NCI-H748 (cell line): ENCODE results near the gene LRRC8C.
A peak's percentile ranks its signal among the peaks of the same experiment; 100 is the strongest.

ENCODE experiments used
- DNase-seq: peaks from one replicate; lab custom pipeline; 2025; ENCODE audit not compliant: unreplicated experiment; lab: John Stamatoyannopoulos, UW

LRRC8C gene

DNA sequence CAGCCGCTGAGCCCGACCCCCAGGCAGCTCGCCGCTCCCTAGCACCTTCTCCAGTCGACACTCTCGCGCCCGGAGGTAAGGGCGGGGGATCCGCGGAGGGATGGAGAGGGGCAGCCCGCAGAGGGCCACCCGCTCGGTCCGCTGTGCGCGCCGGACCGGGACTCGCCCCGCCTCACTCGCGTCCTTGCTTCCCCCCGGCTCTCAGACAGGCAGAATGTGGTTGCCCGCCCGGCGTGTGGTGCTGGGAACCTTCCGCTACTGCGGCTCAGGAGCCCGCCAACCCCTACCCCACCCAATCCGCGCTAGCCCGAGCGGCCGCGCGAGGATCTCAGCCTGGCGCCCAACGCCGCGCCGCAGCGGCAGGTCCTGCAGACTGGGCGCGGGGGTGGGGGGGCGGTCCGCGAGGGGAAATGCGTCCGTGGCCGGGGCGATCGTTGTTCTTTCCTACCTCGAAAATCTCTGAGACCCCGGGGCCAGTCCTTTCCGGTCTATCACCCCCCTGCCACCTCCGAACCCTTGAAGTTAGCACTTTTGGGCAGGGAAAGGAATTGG, 404 bp downstream of the LRRC8C start:
- DNase-seq, result peak; percentile 77

DNA sequence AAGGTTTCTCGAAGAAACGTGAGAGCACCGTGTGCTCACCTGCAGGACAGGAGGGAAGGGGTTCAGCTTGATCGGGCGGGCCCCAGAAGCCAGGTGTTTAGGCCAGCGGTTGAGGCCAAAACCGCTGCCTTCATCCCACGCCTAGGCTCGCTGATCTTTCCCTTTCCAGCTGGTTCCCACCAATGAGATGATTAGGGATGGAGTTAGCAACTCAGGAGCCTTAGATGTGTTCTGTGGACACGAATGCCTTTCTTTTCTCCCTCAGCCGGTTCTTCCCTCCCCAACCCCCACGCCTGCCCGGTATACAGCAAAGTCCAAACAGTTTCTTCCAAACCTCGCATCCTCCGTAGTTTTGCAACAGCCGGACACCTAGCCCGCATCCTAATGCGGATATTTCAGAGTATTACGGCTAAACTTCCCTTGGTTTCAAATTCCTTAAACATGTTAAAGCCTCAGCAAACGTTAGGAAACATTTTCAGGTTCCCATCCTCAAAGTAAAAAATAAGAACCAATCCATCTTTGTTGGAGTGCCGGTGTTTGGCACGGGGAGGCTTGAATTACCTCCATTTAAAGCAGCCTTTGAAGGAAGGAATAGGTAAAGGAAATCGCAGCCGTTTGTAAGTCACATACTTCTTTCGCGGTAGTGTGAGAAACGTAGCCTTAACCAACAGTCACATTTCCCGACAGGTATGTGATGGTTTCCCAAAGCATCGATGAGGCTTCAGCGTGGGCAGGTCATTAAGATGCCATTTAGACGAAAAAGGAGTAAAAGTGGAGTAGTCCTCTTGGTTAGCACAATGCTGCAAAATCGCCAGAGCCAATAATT, 1.1 kb downstream of the LRRC8C start:
- DNase-seq, result peak; percentile 45

DNA sequence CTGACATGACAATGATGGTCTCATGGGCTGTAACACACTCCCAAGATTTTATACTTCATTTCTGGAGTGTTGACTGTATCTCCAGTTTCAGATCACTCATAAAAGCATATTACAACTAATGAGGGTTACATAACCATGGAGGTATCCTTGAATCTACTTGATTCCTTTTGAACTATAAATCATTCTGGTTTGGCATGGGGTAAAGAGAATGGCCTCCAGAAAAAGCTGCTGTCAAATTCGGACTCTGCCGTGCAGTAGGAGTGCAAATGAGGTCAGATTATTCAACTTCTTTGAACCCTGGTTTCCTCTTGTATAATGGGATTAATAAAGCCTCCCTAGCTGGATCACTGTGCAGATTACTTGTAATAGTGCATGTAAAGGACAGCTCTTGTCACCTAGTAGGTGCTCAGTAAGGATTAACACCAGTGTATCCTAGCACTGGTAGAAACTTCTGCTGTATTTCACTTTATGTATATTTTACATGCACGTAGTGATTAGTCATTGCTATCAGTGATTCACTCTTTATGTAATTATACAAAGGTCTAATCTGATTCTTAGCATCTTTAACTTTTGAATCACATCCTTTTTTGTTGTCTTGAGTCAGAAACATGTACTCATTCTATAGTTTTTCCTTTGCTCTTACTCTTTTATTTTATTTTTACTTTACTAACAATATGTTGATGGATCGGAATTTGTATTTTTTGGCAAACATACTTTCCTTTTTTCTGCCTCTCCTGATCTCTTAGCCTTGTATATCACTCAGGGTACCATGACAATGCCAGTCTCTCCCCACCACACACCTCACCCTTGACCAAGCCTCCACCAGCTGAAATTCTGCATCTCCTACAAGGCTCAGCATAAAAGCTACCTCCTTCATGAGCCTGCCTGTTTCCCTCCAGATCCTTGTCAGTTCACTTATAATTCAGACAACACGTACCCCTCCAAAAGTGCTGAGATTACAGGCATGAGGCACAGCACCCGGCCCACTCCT, 3.2 kb downstream of the LRRC8C start:
- DNase-seq, result no peak

DNA sequence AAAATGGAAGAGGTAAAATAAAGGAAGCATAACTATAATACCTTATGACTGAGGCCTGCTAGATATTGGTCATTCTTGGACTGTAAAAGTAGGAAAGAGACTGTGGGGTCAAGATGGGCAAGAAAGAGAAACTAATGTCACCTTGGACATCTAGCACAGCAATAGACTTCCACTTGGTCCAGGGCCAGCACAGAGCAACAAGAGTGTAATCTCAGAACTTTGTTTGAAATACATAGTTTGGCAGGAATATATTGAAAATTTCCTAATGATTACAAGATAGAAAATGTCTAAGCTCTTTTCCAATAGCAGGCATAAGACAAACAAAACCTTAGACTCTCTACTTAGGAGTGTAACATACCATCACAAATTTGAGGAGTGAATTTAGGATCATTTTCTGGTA, 4.6 kb downstream of the LRRC8C start:
- no peak for DNase-seq

DNA sequence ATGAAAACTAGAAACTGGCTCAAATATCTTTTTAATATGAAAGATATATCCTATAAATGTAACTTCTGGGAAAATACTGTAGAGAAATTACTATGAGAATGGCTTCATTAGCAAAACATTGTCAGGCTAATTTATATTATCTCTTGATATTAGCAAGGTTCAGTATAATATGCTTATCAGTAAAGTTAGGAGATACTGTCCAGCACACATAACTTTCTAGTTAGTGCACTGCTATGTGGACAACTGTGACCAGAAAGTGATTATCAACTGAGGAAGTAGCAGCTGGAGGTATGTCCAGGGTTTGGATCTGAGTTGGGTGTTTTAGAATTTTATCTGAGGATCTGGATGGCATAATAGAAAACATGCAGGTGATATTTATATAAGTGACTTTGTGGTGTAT, 7.5 kb downstream of the LRRC8C start:
- no peak for DNase-seq

DNA sequence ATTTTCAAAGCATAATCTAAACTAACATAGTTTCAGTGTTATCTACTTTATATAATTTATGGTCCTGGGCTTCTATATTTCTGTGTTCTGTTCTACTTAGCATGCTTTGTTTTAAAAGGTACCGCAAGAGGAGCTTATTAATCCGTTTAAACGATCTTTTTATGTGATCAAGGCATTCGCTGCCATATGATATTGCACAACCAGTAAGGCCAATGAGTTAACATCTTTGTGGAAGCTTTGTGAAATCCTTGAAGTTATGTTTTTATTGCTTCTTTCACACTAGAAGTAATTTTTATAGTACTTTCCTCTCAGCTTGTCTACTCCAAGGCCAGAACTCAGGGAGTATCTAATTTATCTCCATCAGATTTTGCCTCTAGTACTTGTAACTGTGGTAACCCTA, 8.9 kb downstream of the LRRC8C start:
- DNase-seq, result no peak

DNA sequence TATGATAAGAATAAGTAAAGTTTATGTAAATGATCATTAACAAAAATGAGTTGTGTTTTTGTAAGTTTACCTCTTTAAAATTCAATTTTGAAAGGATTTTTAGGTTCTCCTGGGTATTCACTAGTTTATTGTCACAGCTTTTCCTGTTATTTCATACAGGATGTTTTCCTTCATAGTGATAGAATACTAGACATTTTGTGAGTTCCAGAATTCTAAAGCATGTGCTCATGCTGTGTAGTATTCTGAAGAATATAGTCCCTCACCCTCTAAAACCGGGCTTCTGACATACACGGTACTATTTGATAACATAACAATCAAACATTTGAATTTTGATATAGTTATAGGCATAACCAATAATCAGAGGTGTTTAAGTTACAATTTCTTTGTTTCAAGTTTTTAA, 10.7 kb downstream of the LRRC8C start:
- DNase-seq, result no peak

DNA sequence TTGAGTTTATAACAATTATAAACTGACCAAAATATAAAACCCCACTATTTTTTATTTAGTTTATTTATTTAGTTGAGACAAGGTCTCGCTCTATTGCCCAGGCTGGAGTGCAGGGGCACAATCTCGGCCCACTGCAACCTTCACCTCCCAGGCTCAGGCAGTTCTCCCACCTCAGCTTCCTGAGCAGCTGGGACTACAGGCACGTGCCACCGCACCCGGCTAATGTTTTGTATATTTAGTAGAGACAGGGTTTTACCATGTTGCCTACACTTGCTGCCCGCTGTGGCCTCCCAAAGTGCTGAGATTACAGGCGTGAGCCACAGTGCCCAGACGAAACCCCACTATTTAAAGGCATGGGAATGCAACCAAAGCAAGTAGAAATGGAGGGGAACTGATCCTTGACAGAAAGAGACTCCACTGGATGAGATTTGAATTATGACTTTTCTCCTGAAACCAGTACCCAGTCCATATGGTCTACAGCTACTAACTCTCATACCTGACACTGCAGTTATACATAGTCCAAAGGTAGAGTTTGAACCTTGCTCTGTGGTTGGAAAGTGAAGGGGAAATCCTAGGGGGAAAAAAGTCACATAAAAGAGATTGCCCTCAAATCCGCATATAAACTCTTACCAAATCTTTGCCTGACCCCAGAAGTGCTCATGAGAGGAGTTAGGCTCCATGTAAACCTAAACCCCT, 11.3 kb downstream of the LRRC8C start:
- DNase-seq, result no peak

DNA sequence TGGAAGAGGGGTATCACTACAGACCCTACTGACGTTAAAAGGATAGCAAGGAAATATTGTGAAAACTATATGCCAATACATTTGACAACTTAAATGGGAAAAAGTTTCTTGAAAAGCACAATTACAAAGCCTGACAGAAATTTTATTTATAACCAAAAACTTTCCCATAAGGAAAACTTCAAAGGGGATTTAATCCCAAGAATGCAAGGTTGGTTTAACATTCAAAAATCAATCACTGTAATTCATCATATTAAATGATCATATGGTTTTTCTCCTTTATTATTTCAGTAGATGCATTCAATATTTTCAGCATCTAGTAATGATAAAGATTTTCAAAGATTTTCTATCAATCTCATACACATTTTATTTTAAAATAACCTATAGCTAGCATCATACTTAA, 13.3 kb downstream of the LRRC8C start:
- no peak for DNase-seq

DNA sequence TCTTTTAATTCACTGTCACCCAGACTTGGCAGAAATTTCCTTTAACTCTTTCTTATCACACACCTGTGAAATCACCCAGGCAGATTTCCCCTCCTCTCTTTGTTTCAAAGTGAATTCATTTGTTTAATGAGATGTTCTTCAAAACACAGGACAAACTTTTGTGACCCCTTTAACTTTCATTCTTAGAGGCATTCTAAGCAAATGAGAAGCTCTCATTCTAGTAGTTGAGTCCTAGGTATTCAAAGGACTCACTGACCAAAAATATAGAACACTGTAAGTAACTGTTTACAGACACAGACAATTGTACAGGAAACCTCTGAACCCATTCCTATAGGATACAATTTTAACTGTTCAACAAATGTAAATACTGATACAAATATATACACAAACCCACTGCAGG, 16.9 kb downstream of the LRRC8C start:
- no peak for DNase-seq

DNA sequence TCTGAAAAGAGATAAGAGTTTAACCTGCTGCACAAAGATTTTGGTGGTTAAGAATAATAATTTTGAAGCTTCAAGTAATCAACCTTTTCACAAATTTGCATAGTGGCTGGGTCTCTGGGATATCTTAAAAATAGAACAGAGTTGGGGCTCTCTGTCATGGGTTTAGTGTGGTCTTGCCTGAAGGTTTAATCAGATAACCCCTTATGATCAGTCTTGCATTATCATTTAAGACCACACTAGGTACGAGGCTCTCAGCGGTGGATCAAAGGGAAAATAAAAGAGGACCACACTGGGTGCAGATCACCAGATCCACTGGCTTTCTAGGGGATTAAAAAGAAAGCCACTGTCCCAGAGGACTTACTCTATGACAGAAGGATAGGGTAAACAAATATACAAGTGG, 19.5 kb downstream of the LRRC8C start:
- DNase-seq, result no peak

DNA sequence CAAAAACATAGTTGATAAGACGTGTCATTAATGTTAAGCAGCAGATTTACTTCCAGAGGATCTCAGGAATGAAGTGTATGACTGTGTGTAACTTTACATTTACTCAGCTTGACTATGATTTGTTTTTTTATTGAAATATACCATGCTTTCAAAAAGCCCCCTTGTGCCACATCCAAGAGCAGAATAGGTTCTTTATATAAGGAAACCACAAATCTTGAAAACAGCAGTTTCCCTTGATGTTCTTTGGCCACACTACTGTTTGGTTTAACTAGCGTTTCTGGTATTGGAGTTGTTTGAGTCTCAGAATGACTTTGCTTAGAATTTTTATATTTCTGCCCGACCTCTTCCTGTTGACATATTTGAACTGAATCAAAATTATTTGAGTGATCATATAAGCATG, 25.0 kb downstream of the LRRC8C start:
- no peak for DNase-seq

DNA sequence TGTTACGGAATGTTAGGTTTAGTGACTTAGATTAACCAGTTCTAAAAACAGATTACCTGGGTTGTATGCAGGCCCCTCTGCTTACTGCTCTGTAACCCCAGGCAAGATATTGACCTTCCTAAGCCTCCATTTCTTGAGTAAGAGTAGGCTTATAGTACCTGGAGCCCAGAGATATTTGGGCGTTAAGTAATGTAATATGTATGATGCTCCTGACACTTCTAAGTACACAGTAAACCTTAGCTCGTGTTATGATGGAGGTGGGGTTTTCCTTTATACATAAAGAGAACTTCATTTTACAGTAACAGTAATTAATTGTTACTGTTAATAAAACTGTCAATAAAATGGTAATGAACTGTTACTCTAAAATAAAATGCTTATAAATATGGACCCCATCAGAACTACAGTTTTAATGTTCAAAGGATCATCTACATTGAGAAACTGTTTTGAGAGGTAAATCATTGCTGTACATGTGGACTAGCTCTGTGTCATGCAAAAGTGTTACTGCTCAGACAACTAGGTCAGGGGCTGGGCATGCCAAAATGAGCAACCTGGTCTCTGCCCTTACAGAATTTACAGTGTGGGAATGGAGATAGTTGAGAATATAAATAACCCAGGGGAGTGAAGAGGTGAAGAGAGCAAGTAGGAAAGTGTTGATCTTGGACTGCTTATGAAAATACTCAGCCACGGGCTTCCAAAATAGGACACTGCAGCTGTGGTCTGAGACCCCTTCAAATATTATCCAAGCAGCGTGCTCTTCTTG, 26.6 kb downstream of the LRRC8C start:
- DNase-seq, result no peak

DNA sequence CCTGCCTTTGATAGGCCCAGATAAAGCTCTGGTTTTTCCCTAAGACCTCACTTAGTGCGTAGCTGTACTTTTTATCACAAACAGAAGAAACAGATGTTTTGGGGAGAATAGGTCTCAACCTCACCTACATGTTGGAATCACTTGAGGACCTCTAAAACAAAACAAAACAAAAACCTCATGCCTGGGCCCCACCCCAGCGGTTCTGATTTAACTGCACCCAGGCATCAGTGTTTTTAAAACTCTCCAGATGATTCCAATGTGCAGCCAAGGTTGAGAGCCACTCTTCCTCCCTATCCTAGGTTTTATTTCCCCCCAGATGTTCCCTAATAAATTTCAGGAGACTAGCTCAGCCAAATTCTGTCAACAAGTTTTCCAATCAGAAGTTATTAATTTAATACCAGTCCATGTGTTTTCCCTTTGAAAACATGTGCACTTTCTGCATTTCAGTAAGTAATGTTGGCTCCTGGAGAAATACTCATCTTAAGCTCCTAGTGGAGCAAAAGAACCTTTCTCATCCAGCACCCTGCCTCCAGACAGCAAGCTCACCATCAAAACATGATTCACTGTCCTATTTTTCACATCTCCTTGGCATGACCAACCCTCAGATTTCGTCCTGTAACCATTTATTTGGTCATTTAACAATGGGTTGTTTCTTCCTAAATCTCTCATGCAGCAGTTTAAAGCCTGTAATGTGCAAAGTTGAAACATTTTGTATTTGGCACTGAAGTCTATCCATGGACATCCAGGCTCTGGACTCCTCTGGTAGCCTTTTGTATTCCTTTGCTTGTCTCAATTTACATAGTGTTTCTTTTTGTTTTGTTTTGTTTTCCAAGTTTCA, 27.5 kb downstream of the LRRC8C start:
- no peak for DNase-seq

DNA sequence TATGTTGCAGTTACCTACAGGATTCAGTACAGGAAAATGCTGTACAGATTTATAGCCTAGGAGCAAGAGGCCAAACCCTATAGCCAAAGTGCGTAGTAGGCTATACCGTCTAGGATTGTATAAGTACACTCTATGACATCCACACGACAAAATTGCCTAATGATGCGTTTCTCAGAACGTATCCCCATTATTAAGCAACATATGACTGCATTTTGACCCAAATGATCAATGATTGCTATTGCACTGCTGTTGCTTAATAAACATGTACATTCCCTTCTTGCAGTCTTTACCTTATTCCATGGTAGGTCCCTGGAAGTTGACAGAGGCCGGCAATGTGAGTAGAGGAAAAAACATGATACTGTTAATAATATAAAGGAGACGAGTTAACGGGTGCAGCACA, 33.0 kb downstream of the LRRC8C start:
- DNase-seq, result no peak

DNA sequence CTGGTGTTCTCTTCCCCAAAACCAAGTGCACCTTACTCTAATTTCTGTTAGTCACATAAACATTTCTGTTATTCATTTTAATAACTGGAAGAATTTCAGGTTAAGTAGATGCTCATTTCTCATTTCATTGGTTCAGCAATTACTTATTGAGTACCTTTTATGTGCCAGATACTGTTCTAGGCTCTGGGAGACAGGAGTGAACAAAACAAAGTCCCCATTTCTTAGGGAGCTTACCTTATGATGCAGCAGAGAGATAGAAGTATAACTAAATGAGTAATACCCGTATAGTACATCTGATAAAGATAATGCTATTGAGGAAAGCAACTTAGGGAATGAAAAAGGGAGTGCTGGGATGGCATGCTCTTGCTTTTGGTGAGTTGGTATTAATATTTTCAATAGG, 33.7 kb downstream of the LRRC8C start:
- no peak for DNase-seq

DNA sequence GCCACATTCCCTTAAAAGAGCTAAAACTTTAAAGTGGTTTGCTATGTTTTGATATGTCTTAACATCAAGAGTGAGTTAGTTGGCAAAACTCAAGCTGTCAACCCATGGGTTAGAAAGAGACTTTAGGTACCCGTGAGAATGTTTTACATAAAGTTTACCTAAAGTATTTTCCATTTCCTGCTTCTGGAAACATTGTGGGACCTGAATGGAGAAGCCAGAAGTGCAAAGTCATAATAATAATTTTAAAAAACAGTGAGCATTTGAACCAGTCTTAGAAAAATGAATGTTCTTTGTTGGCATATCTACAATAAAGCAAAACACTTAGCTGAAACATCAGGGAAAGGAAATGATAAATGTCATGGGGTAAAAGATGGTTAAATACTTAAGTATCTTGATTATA, 34.8 kb downstream of the LRRC8C start:
- no peak for DNase-seq

DNA sequence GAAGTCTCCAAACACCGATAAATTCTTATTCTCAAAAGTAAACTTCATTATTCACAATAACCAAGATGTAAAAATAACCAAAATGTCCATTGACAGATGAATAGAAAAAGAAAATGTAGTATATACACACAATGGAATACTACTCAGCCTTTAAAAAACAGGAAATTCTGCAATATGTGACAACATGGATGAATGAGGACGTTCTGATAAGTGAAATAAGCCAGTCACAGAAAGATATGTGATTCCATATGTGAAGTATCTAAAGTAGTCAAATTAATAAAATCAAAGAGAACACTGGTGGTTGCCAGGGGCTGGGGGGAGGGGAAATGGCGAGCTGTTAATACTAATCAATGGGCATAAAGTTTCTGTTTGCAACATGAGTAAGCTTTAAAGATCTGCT, 36.0 kb downstream of the LRRC8C start:
- DNase-seq, result no peak

DNA sequence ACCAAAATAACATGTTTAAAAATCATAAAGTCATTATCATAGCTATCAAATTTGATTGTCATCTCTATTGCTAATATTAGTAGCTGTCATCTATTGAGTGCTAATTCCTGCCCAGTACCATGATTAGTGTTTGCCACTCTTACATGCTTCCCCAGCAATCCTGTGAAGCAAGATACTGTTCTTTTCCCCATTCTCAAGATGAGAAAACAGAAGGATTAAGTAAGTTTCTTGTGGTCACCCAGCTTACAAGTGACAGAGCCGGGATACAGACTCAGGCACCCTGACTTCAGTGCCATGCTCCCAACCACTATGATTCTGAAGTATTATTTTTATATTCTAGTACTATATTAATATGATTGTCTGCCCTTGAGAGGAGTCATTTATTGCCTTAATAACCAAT, 36.5 kb downstream of the LRRC8C start:
- DNase-seq, result no peak

DNA sequence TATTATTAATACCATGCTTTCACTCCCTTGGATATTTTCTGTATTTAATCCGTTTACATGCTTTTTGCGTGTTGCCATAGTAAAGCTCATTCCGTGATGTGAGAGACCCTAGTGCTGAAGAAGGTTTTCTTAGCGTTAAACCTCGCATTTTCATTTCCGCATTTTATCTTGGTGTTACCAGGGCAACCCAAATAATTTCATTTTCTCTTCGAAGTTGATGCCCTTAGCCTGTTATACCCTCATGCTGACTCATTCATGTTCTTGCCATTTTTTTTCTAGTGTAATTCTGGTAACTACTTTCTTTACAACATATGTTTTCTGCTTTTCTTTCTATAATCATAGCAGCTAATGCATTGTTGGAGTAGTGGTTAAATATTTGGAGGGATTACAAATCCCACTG, 37.2 kb downstream of the LRRC8C start:
- DNase-seq, result no peak
